GM12892 (cell line): Measurements from ENCODE around the gene SLC9C2.

Experiments used
- POLR2A ChIP-seq: IDR thresholded peaks from 2 replicates; pipeline ENCODE4 v1.6.1; 2011; ENCODE audit warnings: low read depth, low read length, control low read depth
- POLR2AphosphoS5 ChIP-seq: IDR thresholded peaks from 2 replicates; pipeline ENCODE4 v1.6.1; 2011; ENCODE audit warnings: low read depth, low read length, control low read depth

- TF ChIP-seq POLR2A (no peak), POLR2AphosphoS5 (no peak)
These were observed 121.6 kb downstream of the SLC9C2 start for GRCh38 chr1:173481195-173481772.
